NCI-H226 (cell line): ENCODE data around the gene OTX1.

ENCODE experiments used
- DNase-seq: peaks from one replicate; pipeline ENCODE4 v3.0.0-alpha.2; 2015

OTX1 gene

GRCh38 chr2:63047321-63048279, 3.0 kb upstream of the OTX1 start:
- no peak for DNase-seq

DNA sequence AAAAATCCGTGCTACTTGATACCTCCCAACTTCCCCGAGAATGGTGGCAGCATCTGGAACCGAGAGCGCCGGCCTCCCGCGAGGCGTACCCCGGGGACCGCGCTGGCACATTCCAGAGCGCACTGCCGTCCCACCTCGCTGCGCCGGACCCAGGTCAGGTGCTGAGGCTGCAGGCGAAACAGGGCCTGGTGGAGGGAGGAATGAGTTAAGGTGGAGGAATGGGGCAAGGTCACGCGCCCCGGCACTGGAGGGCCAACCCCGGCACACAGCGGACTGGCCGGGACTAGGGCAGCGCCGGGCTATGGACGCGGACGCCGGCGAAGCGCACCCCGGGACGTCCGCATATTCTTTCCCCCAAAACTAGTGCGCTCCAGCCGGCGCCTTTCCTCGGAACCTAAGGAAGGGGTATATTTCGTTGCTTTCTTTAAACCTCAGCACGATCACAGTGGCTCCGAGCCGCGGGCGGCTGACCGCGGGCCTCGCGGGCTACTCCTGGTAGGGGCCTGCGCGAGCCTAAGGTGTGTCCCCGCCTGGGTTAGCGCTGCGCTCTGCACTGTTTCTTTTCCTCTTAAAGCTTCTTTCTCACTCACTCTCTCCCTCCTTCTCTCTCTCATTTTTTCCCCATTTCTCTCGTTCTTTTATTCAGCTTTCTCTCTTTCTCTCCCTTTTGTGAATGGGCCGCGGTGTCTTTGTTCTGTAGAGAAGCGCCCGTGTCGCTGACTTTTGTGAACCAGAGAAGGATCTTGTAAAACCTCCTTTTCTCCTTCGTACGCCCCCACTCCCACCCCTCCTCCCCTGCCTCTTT, 2.1 kb upstream of the OTX1 start:
- DNase-seq = no peak

DNA sequence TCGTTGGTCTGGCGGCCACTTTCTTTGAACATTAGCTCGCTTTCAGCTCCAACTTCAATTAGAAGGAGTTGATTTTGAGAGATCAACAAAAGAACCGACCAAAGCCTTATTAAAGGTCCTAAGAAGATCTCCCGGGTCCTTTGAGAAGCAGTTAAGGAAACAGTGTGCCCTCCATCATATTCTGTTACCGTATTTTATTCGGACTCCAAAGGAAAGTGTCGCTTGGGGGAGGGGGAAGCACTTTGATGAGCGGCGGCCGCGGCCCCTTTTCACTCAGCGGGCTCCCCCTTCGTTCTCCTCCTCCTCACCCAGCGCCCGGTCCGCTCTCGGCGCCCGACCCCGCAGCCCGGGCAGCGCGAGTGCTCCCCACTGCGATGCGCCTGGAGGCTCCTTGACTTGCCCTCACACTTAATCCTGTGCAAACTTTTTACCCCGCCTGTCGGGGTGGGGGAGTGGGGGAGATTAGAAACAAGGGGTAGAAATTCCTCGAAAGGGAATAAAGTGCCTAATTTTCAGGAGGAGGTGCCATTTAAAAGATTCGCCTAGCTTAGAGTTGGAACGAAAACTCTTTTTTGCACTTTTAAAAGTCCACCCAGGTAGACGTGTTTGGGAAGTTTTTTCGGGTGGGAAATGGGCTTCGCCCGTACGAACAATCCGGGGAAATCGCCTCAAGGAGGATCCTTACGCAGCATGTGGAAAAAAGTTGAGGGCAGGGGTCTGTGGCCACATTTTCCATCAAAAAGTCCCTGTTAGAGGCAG, 1.2 kb upstream of the OTX1 start:
- DNase-seq = no peak

DNA sequence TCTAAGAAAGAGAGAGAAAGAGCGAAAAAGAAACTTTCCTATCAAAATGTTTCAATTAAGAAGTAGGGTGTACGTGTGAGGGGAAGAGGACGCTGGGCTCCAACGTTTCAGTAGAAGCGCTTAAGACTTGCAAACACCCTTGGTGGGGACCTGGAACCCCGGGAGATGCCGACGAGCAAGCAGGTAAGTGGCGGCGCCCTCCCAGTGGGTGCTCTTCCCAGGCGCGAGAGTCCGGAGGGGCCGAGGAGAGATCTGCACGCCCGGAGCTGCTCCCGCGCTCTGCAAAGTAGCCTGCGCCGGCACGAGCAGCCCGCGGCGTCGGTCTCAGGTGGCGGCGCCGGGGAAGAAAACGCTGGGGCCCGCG, 678 bp upstream of the OTX1 start:
- DNase-seq = peak; percentile 24

- DNase-seq = no peak
Observed at GRCh38 chr2:63051042-63051794, 588 bp downstream of the OTX1 start.

- DNase-seq = no peak
Observed at GRCh38 chr2:63051795-63052333, 1.2 kb downstream of the OTX1 start.

- no peak for DNase-seq
Observed at GRCh38 chr2:63052411-63053080, 1.9 kb downstream of the OTX1 start.

GRCh38 chr2:63053081-63053888, 2.7 kb downstream of the OTX1 start:
- no peak for DNase-seq

- DNase-seq = no peak
Observed at GRCh38 chr2:63053889-63054602, 3.4 kb downstream of the OTX1 start.

DNA sequence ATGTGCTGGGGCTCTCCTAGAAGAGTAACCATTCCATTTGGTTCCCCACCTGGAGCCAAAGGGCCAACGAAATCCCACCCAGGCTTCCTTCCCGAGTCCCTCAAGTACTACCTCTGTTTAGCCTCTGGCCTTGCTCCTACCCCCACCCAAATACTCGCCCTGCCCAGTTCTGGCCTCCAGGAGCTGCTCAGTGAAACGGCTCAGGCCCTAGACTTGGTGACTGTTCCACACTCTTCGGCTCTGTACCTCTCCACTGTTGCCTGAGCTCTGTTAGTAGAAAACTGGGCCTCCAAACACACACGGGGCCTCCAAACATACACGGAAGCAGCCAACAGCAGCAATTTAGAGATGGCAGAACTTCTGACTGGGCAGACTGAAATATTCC, 4.2 kb downstream of the OTX1 start:
- no peak for DNase-seq

DNA sequence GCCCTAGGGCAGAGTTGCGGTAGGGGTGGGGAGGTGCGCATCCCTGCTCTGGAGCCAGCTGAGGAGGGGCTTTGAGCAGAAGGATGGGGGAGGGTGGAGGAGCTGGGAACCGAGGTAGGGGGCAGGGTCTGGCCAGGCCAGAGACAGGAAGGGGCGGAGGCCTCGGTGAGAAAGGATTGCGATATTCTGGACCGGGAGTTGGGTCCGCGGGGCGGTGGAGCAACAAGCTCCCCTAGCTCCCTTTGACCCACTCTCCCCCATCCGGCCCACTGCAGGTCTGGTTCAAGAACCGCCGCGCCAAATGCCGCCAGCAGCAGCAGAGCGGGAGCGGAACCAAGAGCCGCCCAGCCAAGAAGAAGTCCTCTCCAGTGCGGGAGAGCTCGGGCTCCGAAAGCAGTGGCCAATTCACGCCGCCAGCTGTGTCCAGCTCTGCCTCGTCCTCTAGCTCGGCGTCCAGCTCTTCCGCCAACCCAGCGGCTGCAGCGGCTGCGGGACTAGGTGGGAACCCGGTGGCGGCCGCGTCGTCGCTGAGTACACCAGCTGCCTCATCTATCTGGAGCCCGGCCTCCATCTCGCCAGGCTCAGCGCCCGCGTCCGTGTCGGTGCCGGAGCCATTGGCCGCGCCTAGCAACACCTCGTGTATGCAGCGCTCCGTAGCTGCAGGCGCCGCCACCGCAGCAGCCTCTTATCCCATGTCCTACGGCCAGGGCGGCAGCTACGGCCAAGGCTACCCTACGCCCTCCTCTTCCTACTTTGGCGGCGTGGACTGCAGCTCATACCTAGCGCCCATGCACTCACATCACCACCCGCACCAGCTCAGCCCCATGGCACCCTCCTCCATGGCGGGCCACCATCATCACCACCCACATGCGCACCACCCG, 4.8 kb downstream of the OTX1 start:
- DNase-seq = no peak

GRCh38 chr2:63056107-63057050, 5.7 kb downstream of the OTX1 start:
- no peak for DNase-seq

DNA sequence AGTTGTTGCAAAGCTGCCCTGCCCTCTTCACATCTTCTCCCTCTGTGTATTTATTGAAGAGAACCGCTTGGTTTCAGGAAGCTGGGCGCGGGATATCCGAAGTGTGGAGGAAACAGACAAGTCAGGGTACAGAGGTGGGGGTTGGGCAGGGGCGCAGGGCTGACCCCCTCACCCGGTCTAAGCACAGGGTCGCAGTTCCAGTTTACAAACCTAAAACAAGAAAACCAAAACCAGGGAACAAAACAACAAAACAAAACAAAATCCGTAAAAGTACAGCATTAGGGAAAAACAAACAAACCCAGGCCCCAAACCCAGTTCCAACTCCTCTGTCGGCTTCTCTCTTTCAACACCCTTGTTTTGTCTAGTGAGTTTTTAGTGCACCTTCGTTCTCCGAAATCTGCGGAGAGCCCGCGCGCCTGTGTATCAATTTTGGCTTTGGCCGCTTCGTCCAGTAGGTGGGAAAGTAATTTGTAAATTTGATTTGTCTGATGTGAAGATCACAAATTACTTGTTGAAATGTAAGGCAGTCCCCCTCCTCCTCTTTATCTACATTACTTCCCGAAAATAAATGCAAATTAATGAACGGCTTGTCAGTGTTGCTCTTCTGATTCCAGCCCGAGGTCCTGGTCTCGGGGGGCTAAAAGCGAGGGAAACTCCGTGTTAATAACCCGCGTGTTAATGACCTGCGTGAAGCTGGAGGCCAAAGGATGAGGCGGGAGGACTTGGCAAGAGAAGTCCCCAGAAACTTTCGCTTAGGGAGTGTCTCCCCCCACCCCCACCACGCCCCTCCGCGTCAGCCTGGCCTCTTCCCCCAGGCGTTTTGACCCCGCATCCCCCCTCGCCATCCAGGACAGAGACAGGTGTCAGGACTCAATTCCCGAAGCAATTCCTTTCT, 6.9 kb downstream of the OTX1 start:
- no peak for DNase-seq

DNA sequence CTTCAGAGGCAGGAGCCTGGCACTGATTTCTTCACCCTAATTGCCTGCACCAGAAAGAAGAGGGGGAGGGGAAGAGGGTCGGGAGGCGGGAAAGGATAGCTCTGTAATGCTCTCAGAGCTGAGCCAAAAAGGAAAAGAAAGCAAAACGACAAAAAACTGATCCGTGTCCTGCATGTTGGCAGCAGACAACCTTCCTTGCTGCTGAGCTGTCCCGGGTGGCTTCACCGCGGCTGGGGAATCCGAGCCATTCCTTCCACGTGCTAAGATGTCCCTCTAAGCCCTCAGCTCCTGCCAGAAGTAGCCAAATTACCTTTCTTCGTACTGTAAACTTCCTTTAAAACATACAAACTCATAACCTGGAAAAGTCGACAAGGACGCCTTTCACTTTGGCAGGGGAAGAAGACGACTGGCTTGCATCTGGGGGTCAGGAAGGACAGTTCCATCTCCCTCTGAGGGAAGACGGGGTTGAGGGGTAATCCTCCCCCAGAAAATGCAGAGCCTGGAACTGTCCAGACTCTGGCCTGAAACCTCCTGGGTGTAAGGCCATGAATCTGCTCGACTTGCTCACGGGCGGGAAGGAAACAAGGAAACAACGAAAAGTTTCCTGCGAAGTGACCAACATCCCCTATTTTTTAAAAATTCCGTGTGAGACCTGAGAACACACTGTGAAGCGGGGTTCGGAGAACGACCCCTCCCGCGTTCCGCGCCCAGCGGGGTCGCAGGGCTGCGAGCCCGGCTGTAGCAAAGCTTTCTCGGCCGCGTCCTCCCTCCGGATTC, 7.7 kb downstream of the OTX1 start:
- no peak for DNase-seq

- no peak for DNase-seq
Observed at GRCh38 chr2:63058921-63059792, 8.5 kb downstream of the OTX1 start.
